Activated T-cell treated with anti-CD3 and anti-CD28 coated beads, Interleukin-2, amount 50 U/mL, for 24 hours (primary cell): ENCODE results near the gene BIN1.

Source experiments
- DNase-seq: peaks from one replicate; pipeline ENCODE4 v3.0.0-alpha.2; 2020
- H3K27ac Mint-ChIP-seq: 2 replicates; pipeline ENCODE4 v1.8.0; 2020; ENCODE audit warnings: mild to moderate bottlenecking, mixed read lengths
- H3K27me3 Mint-ChIP-seq: 2 replicates; pipeline ENCODE4 v1.8.0; 2020; ENCODE audit warnings: mixed read lengths
- H3K36me3 Mint-ChIP-seq: 2 replicates; pipeline ENCODE4 v1.8.0; 2020; ENCODE audit warnings: low read depth, mixed read lengths
- H3K4me1 Mint-ChIP-seq: 2 replicates; pipeline ENCODE4 v1.8.0; 2020; ENCODE audit warnings: low read depth, mixed read lengths
- H3K4me3 Mint-ChIP-seq: 2 replicates; pipeline ENCODE4 v1.8.0; 2020; ENCODE audit warnings: mild to moderate bottlenecking, moderate library complexity, mixed read lengths
- H3K9me3 Mint-ChIP-seq: 2 replicates; pipeline ENCODE4 v1.8.0; 2020; ENCODE audit warnings: mixed read lengths

Gene BIN1

GRCh38 chr2:127070221-127070620, 36.7 kb downstream of the BIN1 start:
- no peak for DNase-seq
- Mint-ChIP-seq H3K27ac (peak overlapping the region; percentile 79), H3K9me3 (no peaks in the 10 kb centered on the region), H3K27me3 (no peaks in the 10 kb centered on the region), H3K4me3 (no peak overlapping the region), H3K4me1 (peaks cover 56% of the 10 kb centered on the region), H3K36me3 (peaks cover 72% of the 10 kb centered on the region)

GRCh38 chr2:127069536-127069935, 37.4 kb downstream of the BIN1 start:
- Mint-ChIP-seq H3K27me3 (no peaks in the 10 kb centered on the region), H3K36me3 (peaks cover 69% of the 10 kb centered on the region), H3K4me1 (peaks cover 58% of the 10 kb centered on the region), H3K27ac (peak overlapping the region; percentile 57), H3K9me3 (no peaks in the 10 kb centered on the region), H3K4me3 (no peak overlapping the region)
- DNase-seq, result no peak

GRCh38 chr2:127069003-127069402, 38.0 kb downstream of the BIN1 start:
- H3K4me3 Mint-ChIP-seq, result no peak overlapping the region
- peak overlapping the region; percentile 57 for H3K27ac Mint-ChIP-seq
- H3K36me3 Mint-ChIP-seq, result peaks cover 67% of the 10 kb centered on the region
- H3K27me3 Mint-ChIP-seq, result no peaks in the 10 kb centered on the region
- H3K4me1 Mint-ChIP-seq, result peaks cover 56% of the 10 kb centered on the region
- no peak for DNase-seq
- H3K9me3 Mint-ChIP-seq, result no peaks in the 10 kb centered on the region

- Mint-ChIP-seq H3K4me3 (no peak overlapping the region), H3K4me1 (peaks cover 56% of the 10 kb centered on the region), H3K36me3 (peaks cover 64% of the 10 kb centered on the region), H3K27me3 (no peaks in the 10 kb centered on the region), H3K9me3 (no peaks in the 10 kb centered on the region), H3K27ac (peak overlapping the region; percentile 85)
- no peak for DNase-seq
Measured at GRCh38 chr2:127068351-127068741, 38.6 kb downstream of the BIN1 start.

DNA sequence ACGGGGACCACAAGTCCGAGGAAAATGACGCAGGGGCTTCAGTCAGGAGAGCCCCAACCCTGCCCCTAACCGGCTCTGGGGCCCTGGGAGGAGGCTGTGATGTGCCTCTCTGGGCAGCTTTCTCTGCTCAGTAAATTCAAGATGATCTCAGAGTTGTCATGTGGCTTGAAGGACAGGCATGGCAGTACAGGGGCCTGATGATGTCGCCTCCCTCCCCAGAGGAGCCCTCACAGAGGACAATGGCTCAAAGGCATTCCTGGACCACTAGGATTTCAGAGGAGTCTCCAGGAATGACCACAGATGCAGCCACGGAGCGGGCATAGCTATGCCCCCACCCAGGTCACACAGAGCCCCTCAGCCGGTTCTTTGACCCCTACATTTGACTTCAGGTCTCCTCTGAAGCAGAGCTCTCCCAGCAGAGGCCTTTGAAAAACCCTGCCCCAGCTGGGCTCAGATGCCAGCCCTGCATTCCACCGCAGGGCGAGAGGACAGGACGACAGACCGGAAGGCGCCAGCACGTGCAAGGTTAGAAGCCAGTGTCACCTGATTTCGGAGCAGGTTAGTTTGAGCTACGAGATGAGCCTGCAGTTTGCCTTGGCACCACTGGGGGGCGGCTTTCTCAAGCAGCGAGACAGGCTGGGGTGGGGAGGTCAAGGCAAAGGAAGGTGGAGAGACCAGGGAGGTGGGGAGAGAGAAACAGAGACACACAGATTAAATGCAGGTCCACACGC, 39.2 kb downstream of the BIN1 start:
- Mint-ChIP-seq H3K9me3 (no peaks in the 10 kb centered on the region), H3K4me3 (no peak overlapping the region), H3K4me1 (peaks cover 57% of the 10 kb centered on the region), H3K36me3 (peaks cover 66% of the 10 kb centered on the region), H3K27me3 (no peaks in the 10 kb centered on the region), H3K27ac (peak overlapping the region; percentile 85)
- DNase-seq, result peak; percentile 81

GRCh38 chr2:127066942-127067341, 40.0 kb downstream of the BIN1 start:
- peaks cover 53% of the 10 kb centered on the region for H3K4me1 Mint-ChIP-seq
- H3K27ac Mint-ChIP-seq, result peak overlapping the region; percentile 83
- DNase-seq, result no peak
- no peaks in the 10 kb centered on the region for H3K9me3 Mint-ChIP-seq
- H3K27me3 Mint-ChIP-seq, result no peaks in the 10 kb centered on the region
- H3K36me3 Mint-ChIP-seq, result peaks cover 67% of the 10 kb centered on the region
- no peak overlapping the region for H3K4me3 Mint-ChIP-seq

DNA sequence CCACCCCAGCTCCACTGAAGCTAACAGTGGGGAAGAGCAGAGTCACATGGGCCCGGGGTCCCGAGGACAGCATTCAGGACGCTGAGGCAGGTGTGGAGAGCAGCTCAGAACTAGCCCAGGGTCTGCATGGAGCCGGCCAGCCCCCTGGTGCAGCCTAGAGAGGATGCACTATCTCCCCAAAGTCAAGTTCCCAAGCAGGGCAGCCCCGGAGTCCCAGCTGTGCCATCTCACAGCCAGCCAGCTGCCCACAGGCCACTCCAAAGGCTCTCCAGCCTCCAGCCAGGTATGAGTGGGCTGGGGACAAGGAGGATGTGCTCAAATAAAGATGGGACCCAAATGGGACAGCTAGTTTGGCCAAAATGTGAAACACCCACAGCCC, 41.0 kb downstream of the BIN1 start:
- Mint-ChIP-seq H3K4me3 (no peak overlapping the region), H3K27ac (peak overlapping the region; percentile 93), H3K9me3 (no peaks in the 10 kb centered on the region), H3K36me3 (peaks cover 68% of the 10 kb centered on the region), H3K27me3 (no peaks in the 10 kb centered on the region), H3K4me1 (peaks cover 47% of the 10 kb centered on the region)
- DNase-seq, result no peak

GRCh38 chr2:127065299-127065939, 41.5 kb downstream of the BIN1 start:
- Mint-ChIP-seq H3K4me3 (no peak overlapping the region), H3K4me1 (peaks cover 44% of the 10 kb centered on the region), H3K27me3 (no peaks in the 10 kb centered on the region)

DNA sequence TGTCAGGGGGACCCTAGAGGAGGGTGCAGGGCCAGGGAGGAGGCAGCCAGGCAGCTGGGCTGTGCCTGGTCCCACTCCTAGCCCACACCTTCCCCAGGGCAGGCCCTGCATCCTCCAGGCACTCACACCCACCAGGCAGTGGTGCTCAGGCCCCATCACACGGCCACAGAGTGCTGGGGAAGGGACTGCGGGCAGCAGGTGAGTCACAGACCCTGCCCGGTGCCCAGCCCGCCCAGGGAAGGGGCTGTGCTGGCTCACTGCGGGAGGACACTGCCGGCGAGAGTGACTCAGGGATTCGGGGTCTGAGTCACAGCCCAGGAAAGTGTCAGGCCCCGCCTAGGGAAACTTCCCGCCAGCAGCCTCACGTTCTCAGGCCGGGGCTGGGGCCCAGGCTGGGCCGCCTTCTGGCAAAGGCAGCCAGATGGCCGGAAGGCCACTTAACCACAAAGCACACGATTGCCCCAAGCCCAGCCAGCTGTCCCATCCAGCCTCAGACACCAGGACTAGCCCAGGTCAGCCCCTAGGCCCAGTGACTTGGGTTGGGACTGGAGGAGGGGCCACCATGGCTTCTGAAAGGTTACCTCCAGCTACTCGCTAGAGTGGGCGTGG, 42.2 kb downstream of the BIN1 start:
- peaks cover 40% of the 10 kb centered on the region for H3K4me1 Mint-ChIP-seq
- H3K27ac Mint-ChIP-seq, result peak overlapping the region; percentile 93
- H3K9me3 Mint-ChIP-seq, result no peaks in the 10 kb centered on the region
- no peaks in the 10 kb centered on the region for H3K27me3 Mint-ChIP-seq
- H3K36me3 Mint-ChIP-seq, result peaks cover 63% of the 10 kb centered on the region
- H3K4me3 Mint-ChIP-seq, result no peak overlapping the region
- peak; percentile 85 for DNase-seq

More at GRCh38 chr2:127065299-127065939, 41.5 kb downstream of the BIN1 start:
- DNase-seq, result no peak
- H3K27ac Mint-ChIP-seq, result peak overlapping the region; percentile 93
- H3K9me3 Mint-ChIP-seq, result no peaks in the 10 kb centered on the region
- peaks cover 64% of the 10 kb centered on the region for H3K36me3 Mint-ChIP-seq

- H3K4me1 Mint-ChIP-seq, result peaks cover 34% of the 10 kb centered on the region
- H3K36me3 Mint-ChIP-seq, result peaks cover 63% of the 10 kb centered on the region
- H3K4me3 Mint-ChIP-seq, result no peak overlapping the region
- no peaks in the 10 kb centered on the region for H3K9me3 Mint-ChIP-seq
- no peaks in the 10 kb centered on the region for H3K27me3 Mint-ChIP-seq
- H3K27ac Mint-ChIP-seq, result peak overlapping the region; percentile 93
- no peak for DNase-seq
Measured at GRCh38 chr2:127063701-127064590, 43.0 kb downstream of the BIN1 start.

DNA sequence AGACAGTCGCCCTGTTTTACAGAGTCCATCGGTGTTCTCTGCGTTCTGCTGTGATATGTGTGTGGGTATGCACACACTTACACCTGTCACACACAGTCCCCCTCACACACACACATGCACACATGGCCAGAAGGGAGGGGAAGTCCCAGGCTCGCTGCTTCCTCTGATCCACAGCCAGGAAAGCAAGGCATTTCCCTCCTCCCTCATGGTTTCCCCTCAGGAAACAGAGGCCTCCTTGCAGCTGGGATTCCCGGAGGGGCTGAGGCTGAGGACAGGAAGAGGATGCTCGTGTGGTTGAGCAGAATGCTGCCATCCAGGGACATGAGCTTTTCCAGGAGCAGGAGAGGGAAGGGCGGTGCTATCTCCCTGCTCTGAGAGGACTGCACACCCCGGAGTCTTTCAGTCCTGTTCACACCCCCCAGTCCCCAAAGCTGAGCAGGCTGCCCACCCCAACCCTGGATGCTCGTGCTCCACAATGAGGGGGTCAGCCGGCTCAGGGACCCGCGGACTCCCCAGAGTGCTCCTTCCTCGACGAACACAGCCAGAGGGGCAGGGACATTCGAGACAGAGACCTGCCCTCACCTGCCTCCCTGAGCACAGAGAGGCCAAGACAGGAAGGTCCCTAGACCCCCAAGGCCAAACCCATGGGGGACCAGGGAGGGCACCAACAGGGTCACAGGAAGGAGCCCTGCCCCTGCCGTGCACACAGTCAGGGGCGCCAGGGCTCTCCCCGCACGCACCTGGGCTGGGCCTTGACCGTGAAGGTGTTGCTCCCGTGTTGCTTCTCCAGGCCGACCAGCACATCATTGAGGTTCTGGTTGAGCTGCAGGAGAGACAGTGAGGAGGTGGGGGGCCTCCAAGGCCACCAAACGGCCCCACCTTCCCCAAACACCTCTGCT, 45.3 kb downstream of the BIN1 start:
- Mint-ChIP-seq H3K27ac (peak overlapping the region; percentile 76), H3K4me1 (peaks cover 25% of the 10 kb centered on the region), H3K9me3 (no peaks in the 10 kb centered on the region), H3K27me3 (no peaks in the 10 kb centered on the region), H3K4me3 (no peak overlapping the region), H3K36me3 (peaks cover 59% of the 10 kb centered on the region)
- DNase-seq, result no peak

DNA sequence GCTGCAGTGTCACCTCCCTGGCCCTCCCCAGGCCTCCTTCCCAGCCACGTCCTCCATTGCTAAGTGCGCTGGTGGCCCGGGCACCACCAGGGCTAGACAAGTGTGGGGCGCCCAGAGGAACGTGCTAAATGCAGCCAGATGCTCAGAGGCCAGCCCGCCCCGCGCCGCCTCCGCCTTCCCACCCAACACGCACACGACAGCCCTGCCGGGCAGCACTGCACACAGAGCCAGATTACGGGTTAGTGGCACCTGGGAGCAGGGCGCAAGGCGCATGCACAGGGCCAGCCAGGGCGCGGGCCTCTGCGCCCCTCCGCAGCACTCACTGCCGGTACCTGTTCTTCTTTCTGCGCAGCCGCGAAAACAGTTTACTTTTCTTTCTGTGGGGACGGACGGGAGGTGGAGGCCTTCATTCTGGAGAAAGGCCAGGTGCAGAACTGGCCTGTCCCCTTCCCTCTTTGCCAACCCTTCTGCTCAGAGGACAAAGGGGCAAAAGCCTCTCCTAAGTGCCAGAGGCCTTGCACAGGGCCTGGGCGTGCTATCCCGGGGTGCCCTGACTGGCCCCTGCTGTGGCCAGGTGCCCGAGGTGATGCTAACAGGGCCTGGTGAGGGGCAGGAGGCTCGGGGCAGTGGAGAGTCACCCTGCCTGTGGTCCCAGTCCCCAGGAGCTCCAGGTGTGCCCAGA, 46.5 kb downstream of the BIN1 start:
- H3K27ac Mint-ChIP-seq, result no peak overlapping the region
- H3K36me3 Mint-ChIP-seq, result peaks cover 60% of the 10 kb centered on the region
- H3K9me3 Mint-ChIP-seq, result no peaks in the 10 kb centered on the region

DNA sequence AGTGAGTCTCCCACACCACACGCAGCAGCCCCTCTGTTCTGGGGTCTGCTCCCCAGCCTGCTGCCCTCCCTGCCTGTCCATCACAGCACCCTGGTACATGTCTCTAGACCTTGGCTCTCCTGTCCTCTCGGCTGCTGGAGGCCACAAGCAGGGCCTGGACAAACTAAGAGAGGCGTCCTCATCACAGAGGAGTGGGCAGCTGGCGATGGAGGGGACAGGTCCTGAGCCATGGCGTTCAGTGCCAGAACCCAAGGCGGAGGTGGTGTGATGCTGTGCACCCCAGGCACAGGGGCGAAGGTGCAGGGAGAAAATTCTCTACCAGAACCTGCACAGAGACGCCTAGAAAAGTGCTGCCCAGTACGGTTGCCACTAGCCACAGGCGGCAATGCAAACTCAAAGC, 47.4 kb downstream of the BIN1 start:
- Mint-ChIP-seq H3K4me1 (peaks cover 7% of the 10 kb centered on the region), H3K27me3 (no peaks in the 10 kb centered on the region), H3K36me3 (peaks cover 59% of the 10 kb centered on the region), H3K4me3 (no peak overlapping the region), H3K27ac (no peak overlapping the region), H3K9me3 (no peaks in the 10 kb centered on the region)
- no peak for DNase-seq

More for the DNA sequence above, 46.5 kb downstream of the BIN1 start:
- DNase-seq, result no peak
- no peak overlapping the region for H3K4me3 Mint-ChIP-seq
- peaks cover 14% of the 10 kb centered on the region for H3K4me1 Mint-ChIP-seq
- no peaks in the 10 kb centered on the region for H3K27me3 Mint-ChIP-seq
